K562 (cell line): Measurements from ENCODE around the gene RRBP1. TPM values are rescaled to one million over a fixed set of nuclear protein-coding genes. Genes with fewer than 3 reads are reported as not detected.

Experiments
- CGGBP1 ChIP-seq: fragments of 250-450 bp; sonication (Bioruptor Pico); IDR thresholded peaks from 2 replicates; pipeline ENCODE4 v1.9.0; 2021; ENCODE audit warnings: mild to moderate bottlenecking
- CTCF ChIP-seq, 3 experiments: IDR thresholded peaks in 2 of 3; conservative IDR thresholded peaks in 1 of 3; 2 replicates each; pipeline ENCODE4 v1.5.1; 2011 to 2012; ENCODE audit warnings: low read length in 3 of 3, mild to moderate bottlenecking in 3 of 3, control low read depth in 2 of 3, improper control_type of control experiment in 1 of 3, inconsistent platforms in 1 of 3, low read depth in 1 of 3, mixed read lengths in 1 of 3, moderate library complexity in 1 of 3; ENCODE audit not compliant: insufficient read depth in 2 of 3
- E2F3 ChIP-seq: fragments of 250-450 bp; sonication (Bioruptor Pico); IDR thresholded peaks from 2 replicates; pipeline ENCODE4 v1.4.0; 2020; ENCODE audit warnings: mild to moderate bottlenecking
- ELF4 ChIP-seq: fragments of 450-650 bp; formaldehyde crosslinking; IDR thresholded peaks from 2 replicates; pipeline ENCODE4 v1.4.0; 2022; ENCODE audit warnings: missing genetic modification characterization
- GTF2E2 ChIP-seq: fragments of 200-800 bp; sonication (Bioruptor generic); IDR thresholded peaks from 2 replicates; pipeline ENCODE4 v1.6.1; 2016; ENCODE audit warnings: missing genetic modification characterization, missing compliant biosample characterization
- KAT7 ChIP-seq: sonication (generic); formaldehyde crosslinking; IDR thresholded peaks from 2 replicates; pipeline ENCODE4 v1.8.0; 2022; ENCODE audit warnings: missing genetic modification reagents, mild to moderate bottlenecking, borderline replicate concordance
- KLF6 ChIP-seq: fragments of 250-450 bp; sonication (Bioruptor Pico); IDR thresholded peaks from 2 replicates; pipeline ENCODE4 v1.4.0; 2020; ENCODE audit warnings: mild to moderate bottlenecking, moderate library complexity, borderline replicate concordance
- LCOR ChIP-seq: sonication (generic); formaldehyde crosslinking; IDR thresholded peaks from 2 replicates; pipeline ENCODE4 v1.8.0; 2022; ENCODE audit warnings: mild to moderate bottlenecking, missing genetic modification reagents
- MXI1 ChIP-seq: IDR thresholded peaks from 2 replicates; pipeline ENCODE4 v1.6.1; 2011; ENCODE audit warnings: low read depth, mild to moderate bottlenecking, improper control_type of control experiment, low read length
- PHF20 ChIP-seq: fragments of 450-650 bp; IDR thresholded peaks from 2 replicates; pipeline ENCODE4 v1.6.1; 2018; ENCODE audit not compliant: partially characterized antibody
- PRDM10 ChIP-seq: fragments of 450-650 bp; IDR thresholded peaks from 2 replicates; pipeline ENCODE4 v1.6.1; 2018; ENCODE audit not compliant: partially characterized antibody
- SMARCA4 ChIP-seq: fragments of 450-650 bp; IDR thresholded peaks from 2 replicates; pipeline ENCODE4 v1.6.1; 2016
- TFAP4 ChIP-seq: sonication (generic); formaldehyde crosslinking; IDR thresholded peaks from 2 replicates; pipeline ENCODE4 v1.8.0; 2022; ENCODE audit warnings: missing genetic modification reagents, mild to moderate bottlenecking, moderate library complexity, borderline replicate concordance
- ZNF197 ChIP-seq: fragments of 200-800 bp; sonication (Bioruptor generic); IDR thresholded peaks from 2 replicates; pipeline ENCODE4 v1.6.1; 2016; ENCODE audit warnings: low read depth, missing genetic modification characterization, missing compliant biosample characterization
- ZNF395 ChIP-seq: fragments of 200-800 bp; sonication (Bioruptor generic); IDR thresholded peaks from 2 replicates; pipeline ENCODE4 v1.6.1; 2017; ENCODE audit warnings: missing genetic modification characterization, missing compliant biosample characterization
- ZNF449 ChIP-seq: fragments of 250-450 bp; sonication (Bioruptor Pico); IDR thresholded peaks from 2 replicates; pipeline ENCODE4 v1.8.0; 2022; ENCODE audit warnings: moderate library complexity, mild to moderate bottlenecking, inconsistent platforms
- polyA plus RNA-seq, 8 experiments: library from polyadenylated mRNA; depleted of rRNA in 4 of 8; stranded (reverse) in 5 of 8; unstranded in 3 of 8; fragments of >200 nt; fragmentation: Nextera tagmentation in 2 of 8; fragmentation: Illumina TruSeq in 1 of 8; extraction: Ambion mirVana in 2 of 8; extraction: Trizol in 1 of 8; gene quantifications; 2 replicates each; pipeline versions ENCODE4 v1.2.1 to v1.2.3, GENCODE V29; 2011 to 2014; ENCODE audit warnings: inconsistent platforms in 1 of 8, missing spikeins in 1 of 8
- total RNA-seq, 7 experiments: library from RNA; depleted of rRNA in 6 of 7; stranded (reverse); fragments of >200 nt in 6 of 7; fragmentation: Illumina TruSeq in 2 of 7; extraction: Trizol in 2 of 7; gene quantifications; 2 replicates each; pipeline versions ENCODE4 v1.2.1 to v1.2.3, GENCODE V29; 2011 to 2021; ENCODE audit warnings: low replicate concordance in 1 of 7

Gene RRBP1
- total and polyA plus RNA-seq, 9 of the 15 experiments (the other 6 are each of a cell fraction or from before 2014, with no cell fraction given): 0.84 to 32.0 (median 17.6) TPM

- TF ChIP-seq PRDM10: peak; percentile 55
- TF ChIP-seq SMARCA4: 0 out of 2 replicates have a peak, but pooled peaks have one; percentile 18
- 0 out of 2 replicates have a peak, but pooled peaks have one; percentile 39 for TF ChIP-seq KAT7 (CRISPR knock-in tag)
- no peak for TF ChIP-seq E2F3 (CRISPR knock-in tag)
- no peak for TF ChIP-seq ZNF197 (CRISPR knock-in tag)
- TF ChIP-seq TFAP4: peak; percentile 57; the same call in 1 of the 2 replicates
- no peak for TF ChIP-seq MXI1
- TF ChIP-seq GTF2E2: no peak
- TF ChIP-seq ZNF395 (CRISPR knock-in tag): peak; percentile 62; the same call in 1 of the 2 replicates
- TF ChIP-seq PHF20: no peak
- no peak for TF ChIP-seq KLF6 (CRISPR knock-in tag)
- 0 out of 6 replicates have a peak, but pooled peaks of 1 of the 3 experiments have one; percentile 10 for TF ChIP-seq CTCF (IDR thresholded peaks at IDR 0.05 in 2 of 3, conservative IDR thresholded peaks at IDR 0.05 in 1 of 3; ENCODE audit: insufficient read depth in 2 of 3, low read depth in 1 of 3, low read length in 3 of 3)
- TF ChIP-seq LCOR (CRISPR knock-in tag): 0 out of 2 replicates have a peak, but pooled peaks have one; percentile 41
- TF ChIP-seq CGGBP1 (CRISPR knock-in tag): no peak
- no peak for TF ChIP-seq ELF4 (CRISPR knock-in tag)
- no peak for TF ChIP-seq ZNF449 (CRISPR knock-in tag)
Measured at GRCh38 chr20:17570347-17571152, 111.5 kb downstream of the RRBP1 start (continued).
